ENCODE results near the gene ZNF786.
"Not testable (repeated sequence)": the region's sequence is repeated elsewhere in the genome, so short reads cannot be mapped to it uniquely, and the experiment has no call there.

ZNF786 gene

GRCh38 chr7:149093228-149093627 is 2.7 kb upstream of the ZNF786 start:
- Histone ChIP-seq H3K36me3 (ENCODE audit: control insufficient read depth in 1 of 2, insufficient read depth in 2 of 2, low read length in 2 of 2) (peaks cover 2% of the 10 kb centered on the region in 2 experiments), H2AK5ac (ENCODE audit: low read length) (no peak overlapping the region), H2BK12ac (ENCODE audit: low read length) (no peak overlapping the region), H2AFZ (ENCODE audit: insufficient read depth, low read length, poor library complexity) (no peak overlapping the region), H3K18ac (ENCODE audit: low read length) (no peak overlapping the region), H3K27ac (ENCODE audit: low read depth, low read length) (peak overlapping the region; percentile 61), H3K9me3 (ENCODE audit: insufficient read depth, low read depth, low read length) (no peaks in the 10 kb centered on the region), H2BK120ac (ENCODE audit: insufficient read depth, low read length, poor library complexity) (peak overlapping the region; percentile 77), H4K8ac (ENCODE audit: low read depth, low read length) (no peak overlapping the region), H3K14ac (ENCODE audit: low read length) (no peak overlapping the region), H3K4ac (ENCODE audit: low read depth, low read length) (no peak overlapping the region), H3K79me1 (ENCODE audit: low read length) (peaks cover 16% of the 10 kb centered on the region), H3K27me3 (ENCODE audit: insufficient read depth, low read length) (no peaks in the 10 kb centered on the region), H2BK5ac (ENCODE audit: low read depth, low read length, poor library complexity) (no peak overlapping the region), H3K23ac (ENCODE audit: low read length) (no peak overlapping the region), H3K79me2 (ENCODE audit: control insufficient read depth, insufficient read depth, low read length, poor library complexity) (peaks cover 9% of the 10 kb centered on the region), H3K4me1 (ENCODE audit: control insufficient read depth in 1 of 2, insufficient read depth in 2 of 2, low read length in 2 of 2) (peaks cover 10 to 11% of the 10 kb centered on the region in 2 experiments), H4K91ac (ENCODE audit: low read depth, low read length) (peak overlapping the region; percentile 48), H4K12ac (ENCODE audit: low read depth, low read length) (no peak overlapping the region), H3K4me3 (ENCODE audit: low read depth, low read length) (no peak overlapping the region), H3K4me2 (ENCODE audit: low read length) (no peak overlapping the region), H3K9ac (ENCODE audit: low read length) (no peak overlapping the region)
- no peak for DNase-seq
- no CpG with 5 or more reads among the region's 4 CpGs for WGBS (ENCODE audit: extremely low coverage, insufficient coverage, insufficient read length)

GRCh38 chr7:149092244-149092643 is 1.7 kb upstream of the ZNF786 start:
- not testable (repeated sequence) for H3K4me3 ChIP-seq (ENCODE audit: low read depth, low read length); H2BK120ac ChIP-seq (ENCODE audit: insufficient read depth, low read length, poor library complexity); H2BK5ac ChIP-seq (ENCODE audit: low read depth, low read length, poor library complexity); DNase-seq; H2AK5ac ChIP-seq (ENCODE audit: low read length); H4K91ac ChIP-seq (ENCODE audit: low read depth, low read length); H3K23ac ChIP-seq (ENCODE audit: low read length); H3K36me3 ChIP-seq (ENCODE audit: control insufficient read depth in 1 of 2, insufficient read depth in 2 of 2, low read length in 2 of 2); H4K8ac ChIP-seq (ENCODE audit: low read depth, low read length); H3K4me1 ChIP-seq (ENCODE audit: control insufficient read depth in 1 of 2, insufficient read depth in 2 of 2, low read length in 2 of 2); H2AFZ ChIP-seq (ENCODE audit: insufficient read depth, low read length, poor library complexity); H3K27me3 ChIP-seq (ENCODE audit: insufficient read depth, low read length); H4K12ac ChIP-seq (ENCODE audit: low read depth, low read length); H3K27ac ChIP-seq (ENCODE audit: low read depth, low read length); H3K9me3 ChIP-seq (ENCODE audit: insufficient read depth, low read depth, low read length); H2BK12ac ChIP-seq (ENCODE audit: low read length); H3K4me2 ChIP-seq (ENCODE audit: low read length); H3K9ac ChIP-seq (ENCODE audit: low read length); H3K18ac ChIP-seq (ENCODE audit: low read length); H3K4ac ChIP-seq (ENCODE audit: low read depth, low read length); H3K14ac ChIP-seq (ENCODE audit: low read length)
- Histone ChIP-seq H3K79me1 (ENCODE audit: low read length) (peaks cover 16% of the 10 kb centered on the region), H3K79me2 (ENCODE audit: control insufficient read depth, insufficient read depth, low read length, poor library complexity) (peaks cover 14% of the 10 kb centered on the region)
- no CpG with 5 or more reads among the region's 20 CpGs for WGBS (ENCODE audit: extremely low coverage, insufficient coverage, insufficient read length)

- Histone ChIP-seq H2BK120ac (ENCODE audit: insufficient read depth, low read length, poor library complexity) (no peak overlapping the region), H2BK5ac (ENCODE audit: low read depth, low read length, poor library complexity) (no peak overlapping the region), H2AFZ (ENCODE audit: insufficient read depth, low read length, poor library complexity) (no peak overlapping the region), H3K36me3 (ENCODE audit: control insufficient read depth in 1 of 2, insufficient read depth in 2 of 2, low read length in 2 of 2) (peaks cover 2 to 4% of the 10 kb centered on the region in 2 experiments), H3K79me2 (ENCODE audit: control insufficient read depth, insufficient read depth, low read length, poor library complexity) (peaks cover 14% of the 10 kb centered on the region), H3K79me1 (ENCODE audit: low read length) (peaks cover 14% of the 10 kb centered on the region), H4K91ac (ENCODE audit: low read depth, low read length) (no peak overlapping the region), H2AK5ac (ENCODE audit: low read length) (no peak overlapping the region), H3K4ac (ENCODE audit: low read depth, low read length) (no peak overlapping the region), H2BK12ac (ENCODE audit: low read length) (no peak overlapping the region), H4K12ac (ENCODE audit: low read depth, low read length) (no peak overlapping the region), H3K9ac (ENCODE audit: low read length) (no peak overlapping the region), H4K8ac (ENCODE audit: low read depth, low read length) (no peak overlapping the region), H3K4me2 (ENCODE audit: low read length) (no peak overlapping the region), H3K4me1 (ENCODE audit: control insufficient read depth in 1 of 2, insufficient read depth in 2 of 2, low read length in 2 of 2) (peaks cover 0 to 3% of the 10 kb centered on the region in 2 experiments), H3K18ac (ENCODE audit: low read length) (no peak overlapping the region), H3K27me3 (ENCODE audit: insufficient read depth, low read length) (no peaks in the 10 kb centered on the region), H3K23ac (ENCODE audit: low read length) (no peak overlapping the region), H3K27ac (ENCODE audit: low read depth, low read length) (no peak overlapping the region), H3K4me3 (ENCODE audit: low read depth, low read length) (no peak overlapping the region), H3K14ac (ENCODE audit: low read length) (no peak overlapping the region), H3K9me3 (ENCODE audit: insufficient read depth, low read depth, low read length) (no peaks in the 10 kb centered on the region)
- WGBS (ENCODE audit: extremely low coverage, insufficient coverage, insufficient read length) = no CpG with 5 or more reads among the region's 6 CpGs
- no peak for DNase-seq
Measured at GRCh38 chr7:149087376-149087775, 3.1 kb downstream of the ZNF786 start.

GRCh38 chr7:149085866-149086265 is 4.7 kb downstream of the ZNF786 start:
- H2AK5ac ChIP-seq (ENCODE audit: low read length) = no peak overlapping the region
- WGBS (ENCODE audit: extremely low coverage, insufficient coverage, insufficient read length) = no CpG with 5 or more reads among the region's 1 CpG

More at GRCh38 chr7:149085866-149086265, 4.7 kb downstream of the ZNF786 start:
- H3K27ac ChIP-seq (ENCODE audit: low read depth, low read length) = no peak overlapping the region
- H3K4ac ChIP-seq (ENCODE audit: low read depth, low read length) = no peak overlapping the region
- no peak overlapping the region for H4K91ac ChIP-seq (ENCODE audit: low read depth, low read length)
- peaks cover 9% of the 10 kb centered on the region for H3K79me2 ChIP-seq (ENCODE audit: control insufficient read depth, insufficient read depth, low read length, poor library complexity)
- H3K23ac ChIP-seq (ENCODE audit: low read length) = no peak overlapping the region
- no peak overlapping the region for H3K18ac ChIP-seq (ENCODE audit: low read length)
- H3K36me3 ChIP-seq (ENCODE audit: control insufficient read depth in 1 of 2, insufficient read depth in 2 of 2, low read length in 2 of 2) = peaks cover 2 to 4% of the 10 kb centered on the region in 2 experiments
- no peaks in the 10 kb centered on the region for H3K9me3 ChIP-seq (ENCODE audit: insufficient read depth, low read depth, low read length)
- no peak overlapping the region for H4K8ac ChIP-seq (ENCODE audit: low read depth, low read length)
- peaks cover 6% of the 10 kb centered on the region for H3K79me1 ChIP-seq (ENCODE audit: low read length)
- no peak overlapping the region for H2BK12ac ChIP-seq (ENCODE audit: low read length)
- H3K4me2 ChIP-seq (ENCODE audit: low read length) = no peak overlapping the region
- H3K4me1 ChIP-seq (ENCODE audit: control insufficient read depth in 1 of 2, insufficient read depth in 2 of 2, low read length in 2 of 2) = no peaks in the 10 kb centered on the region
- H3K9ac ChIP-seq (ENCODE audit: low read length) = no peak overlapping the region
- H2AFZ ChIP-seq (ENCODE audit: insufficient read depth, low read length, poor library complexity) = no peak overlapping the region
- H2BK5ac ChIP-seq (ENCODE audit: low read depth, low read length, poor library complexity) = no peak overlapping the region
- H3K4me3 ChIP-seq (ENCODE audit: low read depth, low read length) = no peak overlapping the region
- no peak overlapping the region for H3K14ac ChIP-seq (ENCODE audit: low read length)
- no peak for DNase-seq
- H4K12ac ChIP-seq (ENCODE audit: low read depth, low read length) = no peak overlapping the region
- no peak overlapping the region for H2BK120ac ChIP-seq (ENCODE audit: insufficient read depth, low read length, poor library complexity)
- no peaks in the 10 kb centered on the region for H3K27me3 ChIP-seq (ENCODE audit: insufficient read depth, low read length)

All from trophoblast cell (in vitro differentiated cells and primary cell).